SK-N-SH treated with all-trans-retinoic acid at 6 μM for 48 hours (cell line): ENCODE measurements around the gene LIPK.

ENCODE experiments used
- ATAC-seq: fragments of 200-7000 bp; cut with Tn5 transposase; 3 replicates; pipeline ENCODE4 v1.9.1; 2020; ENCODE audit warnings: mild to moderate bottlenecking, moderate library complexity
- ARNTL ChIP-seq: fragments of 450-650 bp; formaldehyde crosslinking; IDR thresholded peaks from 2 replicates; pipeline ENCODE4 v1.5.0; 2020; ENCODE audit warnings: low read depth, mild to moderate bottlenecking, moderate library complexity, borderline replicate concordance
- BACH2 ChIP-seq: fragments of 250-450 bp; sonication (Bioruptor Pico); IDR thresholded peaks from 2 replicates; pipeline ENCODE4 v1.9.0; 2021; ENCODE audit warnings: mild to moderate bottlenecking, borderline replicate concordance
- CREB5 ChIP-seq: fragments of 250-450 bp; sonication (Bioruptor Pico); IDR thresholded peaks from 2 replicates; pipeline ENCODE4 v1.5.1; 2020; ENCODE audit warnings: low read depth, mild to moderate bottlenecking, moderate library complexity
- CSDC2 ChIP-seq: fragments of 250-450 bp; sonication (Bioruptor Pico); IDR thresholded peaks from 2 replicates; pipeline ENCODE4 v1.5.0; 2020; ENCODE audit warnings: mild to moderate bottlenecking, moderate library complexity
- CSRNP3 ChIP-seq: fragments of 250-450 bp; sonication (Bioruptor Pico); IDR thresholded peaks from 2 replicates; pipeline ENCODE4 v1.5.1; 2021; ENCODE audit warnings: mild to moderate bottlenecking, moderate library complexity
- ESRRG ChIP-seq: fragments of 250-450 bp; sonication (Bioruptor Pico); IDR thresholded peaks from 2 replicates; pipeline ENCODE4 v1.6.1; 2021; ENCODE audit warnings: mild to moderate bottlenecking
- GLIS3 ChIP-seq: fragments of 250-450 bp; sonication (Bioruptor Pico); IDR thresholded peaks from 2 replicates; pipeline ENCODE4 v1.5.0; 2020; ENCODE audit warnings: mild to moderate bottlenecking, moderate library complexity
- ISL1 ChIP-seq: fragments of 250-450 bp; sonication (Bioruptor Pico); IDR thresholded peaks from 2 replicates; pipeline ENCODE4 v2.1.2; 2022; ENCODE audit warnings: mild to moderate bottlenecking, moderate library complexity
- PATZ1 ChIP-seq: fragments of 250-450 bp; sonication (Bioruptor Pico); IDR thresholded peaks from 2 replicates; pipeline ENCODE4 v1.8.0; 2020; ENCODE audit warnings: mild to moderate bottlenecking, moderate library complexity, borderline replicate concordance
- PPARA ChIP-seq: fragments of 250-450 bp; sonication (Bioruptor Pico); IDR thresholded peaks from 2 replicates; pipeline ENCODE4 v1.5.0; 2020; ENCODE audit warnings: mild to moderate bottlenecking, borderline replicate concordance
- RARB ChIP-seq: fragments of 250-450 bp; sonication (Bioruptor Pico); IDR thresholded peaks from 2 replicates; pipeline ENCODE4 v1.8.0; 2021; ENCODE audit warnings: mild to moderate bottlenecking, moderate library complexity
- TCF4 ChIP-seq: fragments of 250-450 bp; sonication (Bioruptor Pico); IDR thresholded peaks from 2 replicates; pipeline ENCODE4 v1.8.0; 2021; ENCODE audit warnings: mild to moderate bottlenecking, moderate library complexity, borderline replicate concordance
- TOX ChIP-seq: fragments of 250-450 bp; sonication (Bioruptor Pico); IDR thresholded peaks from 2 replicates; pipeline ENCODE4 v1.8.0; 2021; ENCODE audit warnings: mild to moderate bottlenecking, moderate library complexity, borderline replicate concordance
- TSHZ2 ChIP-seq: fragments of 250-450 bp; sonication (Bioruptor Pico); IDR thresholded peaks from 2 replicates; pipeline ENCODE4 v1.5.0; 2020; ENCODE audit warnings: mild to moderate bottlenecking, moderate library complexity
- ZC3H10 ChIP-seq: fragments of 250-450 bp; sonication (Bioruptor Pico); IDR thresholded peaks from 2 replicates; pipeline ENCODE4 v1.5.1; 2021; ENCODE audit warnings: mild to moderate bottlenecking, moderate library complexity
- ZFP3 ChIP-seq: fragments of 250-450 bp; sonication (Bioruptor Pico); IDR thresholded peaks from 2 replicates; pipeline ENCODE4 v1.5.0; 2020; ENCODE audit warnings: mild to moderate bottlenecking, moderate library complexity
- ZFP30 ChIP-seq: fragments of 450-650 bp; formaldehyde crosslinking; IDR thresholded peaks from 2 replicates; pipeline ENCODE4 v1.5.0; 2022; ENCODE audit warnings: mild to moderate bottlenecking, moderate library complexity
- ZNF565 ChIP-seq: fragments of 450-650 bp; formaldehyde crosslinking; conservative IDR thresholded peaks from 2 replicates; pipeline ENCODE4 v1.5.0; 2020; ENCODE audit warnings: low read depth, mild to moderate bottlenecking, moderate library complexity
- ZNF70 ChIP-seq: fragments of 450-650 bp; formaldehyde crosslinking; IDR thresholded peaks from 2 replicates; pipeline ENCODE4 v1.5.0; 2020; ENCODE audit warnings: mild to moderate bottlenecking, moderate library complexity
- ZNF8 ChIP-seq: fragments of 450-650 bp; formaldehyde crosslinking; IDR thresholded peaks from 2 replicates; pipeline ENCODE4 v1.5.0; 2020; ENCODE audit warnings: mild to moderate bottlenecking, moderate library complexity

Gene LIPK

GRCh38 chr10:88754287-88754686 lies 48.2 kb downstream of the LIPK start:
- TF ChIP-seq TOX, result peak; percentile 70; the same call in 1 of the 2 replicates
- TF ChIP-seq ZNF70 (CRISPR knock-in tag), result peak; percentile 82
- no peak for TF ChIP-seq ZC3H10 (CRISPR knock-in tag)
- TF ChIP-seq TCF4 (CRISPR knock-in tag), result peak; percentile 65; the same call in 1 of the 2 replicates
- peak; percentile 72 for TF ChIP-seq ISL1 (CRISPR knock-in tag)
- peak; percentile 98 for ATAC-seq

GRCh38 chr10:88755753-88756152 lies 49.7 kb downstream of the LIPK start:
- ATAC-seq, result no peak
- TF ChIP-seq PPARA (CRISPR knock-in tag), result no peak
- no peak for TF ChIP-seq TCF4 (CRISPR knock-in tag)
- TF ChIP-seq BACH2 (CRISPR knock-in tag), result no peak
- TF ChIP-seq RARB (CRISPR knock-in tag), result no peak
- no peak for TF ChIP-seq ZFP3 (CRISPR knock-in tag)
- no peak for TF ChIP-seq ZNF565 (CRISPR knock-in tag)
- no peak for TF ChIP-seq ESRRG (CRISPR knock-in tag)
- TF ChIP-seq ZC3H10 (CRISPR knock-in tag), result no peak
- TF ChIP-seq CREB5 (CRISPR knock-in tag), result no peak
- no peak for TF ChIP-seq ZNF70 (CRISPR knock-in tag)
- TF ChIP-seq CSRNP3, result no peak
- TF ChIP-seq ARNTL (CRISPR knock-in tag), result no peak
- no peak for TF ChIP-seq ZFP30
- TF ChIP-seq TSHZ2, result no peak
- no peak for TF ChIP-seq CSDC2 (CRISPR knock-in tag)
- no peak for TF ChIP-seq PATZ1 (CRISPR knock-in tag)

- TF ChIP-seq GLIS3 (CRISPR knock-in tag) (no peak), ZNF8 (CRISPR knock-in tag) (no peak), BACH2 (CRISPR knock-in tag) (no peak), ZFP3 (CRISPR knock-in tag) (no peak), CSRNP3 (no peak), ARNTL (CRISPR knock-in tag) (no peak), ZFP30 (no peak), ESRRG (CRISPR knock-in tag) (no peak), PPARA (CRISPR knock-in tag) (no peak), ZC3H10 (CRISPR knock-in tag) (no peak)
- no peak for ATAC-seq
These were observed 50.6 kb downstream of the LIPK start for GRCh38 chr10:88756660-88757059.
